ENCODE data around the gene NCKAP5L. TPM values are rescaled to one million over a fixed set of nuclear protein-coding genes. Genes with fewer than 3 reads are reported as not detected.

Gene NCKAP5L
- total and polyA plus RNA-seq, 9 of the 15 experiments (the other 6 are each of a cell fraction or from before 2014, with no cell fraction given): 0.01 to 14.4 (median 3.7) TPM

DNA sequence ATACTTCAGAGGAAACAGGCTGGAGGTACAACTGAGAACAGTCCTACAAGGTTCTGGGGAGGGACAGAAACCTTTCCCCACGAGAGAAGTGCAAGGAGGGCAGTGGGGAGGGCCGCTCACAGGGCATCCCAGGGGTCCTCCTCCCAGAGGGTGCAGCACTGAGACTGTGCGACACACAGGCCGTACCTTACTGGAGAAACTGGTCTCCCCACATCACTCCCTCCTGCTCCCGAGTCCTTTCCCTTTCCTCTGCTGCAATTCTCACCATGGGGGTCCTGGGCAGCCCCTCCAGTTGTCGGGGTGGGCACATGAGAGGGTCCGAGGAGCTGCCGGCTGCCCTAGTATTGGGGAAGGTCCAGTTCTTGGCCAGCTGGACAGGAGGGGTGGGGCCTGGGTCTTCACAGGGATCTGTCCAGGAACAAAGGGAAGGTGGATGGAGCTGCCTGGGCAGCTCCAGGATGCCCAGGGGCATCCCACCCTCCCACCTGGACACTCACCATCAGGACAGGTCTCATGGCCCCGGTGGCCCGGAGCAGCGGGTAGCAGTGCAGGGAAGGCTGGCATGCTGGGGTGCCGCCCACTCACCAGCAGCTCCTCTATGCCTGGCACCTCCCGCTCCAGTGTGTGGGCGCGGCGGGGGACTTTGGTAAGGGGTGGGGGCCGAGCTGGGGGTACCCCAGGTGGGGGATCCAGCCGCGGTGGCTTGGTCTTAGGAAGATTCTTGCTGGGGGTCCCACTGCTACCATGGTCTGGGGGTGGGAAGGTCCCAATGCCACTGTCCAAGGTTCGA lies 35.8 kb downstream of the NCKAP5L start:
- Histone ChIP-seq H3K9me3 (replicated peaks; ENCODE audit: control insufficient read depth, insufficient read depth, low read depth, low read length) (no peaks in the 10 kb centered on the region), H3K4me3 (no peak overlapping the region), H2AFZ (ENCODE audit: low read depth, low read length) (no peak overlapping the region), H3K9ac (ENCODE audit: insufficient read depth in 1 of 2, low read depth in 2 of 2, low read length in 2 of 2) (no peak overlapping the region; a peak in 1 of 4 replicates), H3K4me2 (ENCODE audit: insufficient read depth, low read length) (no peak overlapping the region), H3K27ac (ENCODE audit: extremely low read depth, low read depth, low read length) (no peak overlapping the region), H3K27me3 (ENCODE audit: control insufficient read depth in 2 of 2, insufficient read depth in 2 of 2, low read length in 2 of 2) (no peaks in the 10 kb centered on the region), H3K79me2 (ENCODE audit: control insufficient read depth, insufficient read depth, low read length) (no peaks in the 10 kb centered on the region), H3K4me1 (replicated peaks in 1 of 2; ENCODE audit: control insufficient read depth in 2 of 2, insufficient read depth in 2 of 2, low read length in 2 of 2) (peaks cover 0 to 22% of the 10 kb centered on the region in 2 experiments; a peak in 2 of 5 replicates), H3K9me1 (ENCODE audit: control insufficient read depth, insufficient read depth, low read length) (no peaks in the 10 kb centered on the region), H4K20me1 (replicated peaks; ENCODE audit: control insufficient read depth, insufficient read depth, low read length) (0 out of 2 replicates have a peak, but pooled peaks cover 3% of the 10 kb centered on the region), H3K36me3 (ENCODE audit: control insufficient read depth, insufficient read depth, low read length) (peaks cover under 1% of the 10 kb centered on the region; the same call in 1 of the 3 replicates)
- DNase-seq (ENCODE audit: extremely low read depth in 1 of 4, low spot score in 3 of 4): peak in 1 of 4 experiments; percentile 8
- BruUV-seq (replicated peaks): no TSS peak
- WGBS (ENCODE audit: insufficient coverage, low coverage, missing lambda C conversion rate): 91% methylated on average over 12 of the region's 20 CpGs
- CTCF ChIA-PET (ENCODE audit: low intra/inter-chr PET ratio): no interaction called here
- intact Hi-C loops (cut with micrococcal nuclease): no loop called here
- no peak for FAIRE-seq
- ATAC-seq: no peak
- POLR2A ChIA-PET: no interaction called here
- in situ Hi-C loops (cut with MboI): no loop called here
- TF ChIP-seq POLR2G (IDR thresholded peaks at IDR 0.05; ENCODE audit: low read depth, low read length) (0 out of 2 replicates have a peak, but pooled peaks have one; percentile 20), NONO (IDR thresholded peaks at IDR 0.05; ENCODE audit: low read depth in 2 of 2, low read length in 1 of 2) (no peak)

DNA sequence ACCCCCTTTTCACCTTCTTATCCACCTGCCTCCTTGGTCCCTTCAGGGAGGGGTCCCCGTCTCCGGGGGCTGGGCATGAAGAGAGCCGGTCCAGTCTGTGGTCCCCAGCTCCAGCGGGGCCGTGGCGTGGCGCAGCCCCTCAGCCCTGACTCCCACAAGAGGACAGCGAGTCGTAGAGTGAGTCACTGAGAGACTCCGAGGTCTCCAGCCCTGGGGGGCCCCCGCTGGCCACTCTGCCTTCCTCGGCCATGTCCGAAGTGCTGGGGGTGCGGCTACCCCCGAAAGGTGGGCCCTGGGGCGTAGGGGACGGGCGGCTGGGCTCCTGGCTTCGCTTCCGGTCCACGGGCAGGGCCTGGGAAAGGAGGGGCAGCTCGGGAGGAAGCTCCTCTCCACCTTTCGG lies 36.5 kb downstream of the NCKAP5L start:
- Histone ChIP-seq H3K36me3 (ENCODE audit: control insufficient read depth, insufficient read depth, low read length) (no peaks in the 10 kb centered on the region), H3K79me2 (ENCODE audit: control insufficient read depth, insufficient read depth, low read length) (no peaks in the 10 kb centered on the region), H4K20me1 (replicated peaks; ENCODE audit: control insufficient read depth, insufficient read depth, low read length) (0 out of 2 replicates have a peak, but pooled peaks cover 3% of the 10 kb centered on the region), H3K9me3 (replicated peaks; ENCODE audit: control insufficient read depth, insufficient read depth, low read depth, low read length) (no peaks in the 10 kb centered on the region), H2AFZ (ENCODE audit: low read depth, low read length) (no peak overlapping the region), H3K9ac (ENCODE audit: insufficient read depth in 1 of 2, low read depth in 2 of 2, low read length in 2 of 2) (0 out of 4 replicates have a peak overlapping the region, but pooled peaks of 1 of the 2 experiments have one; percentile 45), H3K4me2 (ENCODE audit: insufficient read depth, low read length) (no peak overlapping the region), H3K4me3 (no peak overlapping the region), H3K27ac (ENCODE audit: extremely low read depth, low read depth, low read length) (no peak overlapping the region), H3K9me1 (ENCODE audit: control insufficient read depth, insufficient read depth, low read length) (no peaks in the 10 kb centered on the region), H3K27me3 (ENCODE audit: control insufficient read depth in 2 of 2, insufficient read depth in 2 of 2, low read length in 2 of 2) (no peaks in the 10 kb centered on the region), H3K4me1 (replicated peaks in 1 of 2; ENCODE audit: control insufficient read depth in 2 of 2, insufficient read depth in 2 of 2, low read length in 2 of 2) (peaks cover 0 to 22% of the 10 kb centered on the region in 2 experiments; a peak in 2 of 5 replicates)
- DNase-seq (ENCODE audit: extremely low read depth in 1 of 4, low spot score in 3 of 4): peak in 1 of 4 experiments; percentile 7
- in situ Hi-C loops (cut with MboI): no loop called here
- ATAC-seq: no peak
- TF ChIP-seq, protein P1, sequence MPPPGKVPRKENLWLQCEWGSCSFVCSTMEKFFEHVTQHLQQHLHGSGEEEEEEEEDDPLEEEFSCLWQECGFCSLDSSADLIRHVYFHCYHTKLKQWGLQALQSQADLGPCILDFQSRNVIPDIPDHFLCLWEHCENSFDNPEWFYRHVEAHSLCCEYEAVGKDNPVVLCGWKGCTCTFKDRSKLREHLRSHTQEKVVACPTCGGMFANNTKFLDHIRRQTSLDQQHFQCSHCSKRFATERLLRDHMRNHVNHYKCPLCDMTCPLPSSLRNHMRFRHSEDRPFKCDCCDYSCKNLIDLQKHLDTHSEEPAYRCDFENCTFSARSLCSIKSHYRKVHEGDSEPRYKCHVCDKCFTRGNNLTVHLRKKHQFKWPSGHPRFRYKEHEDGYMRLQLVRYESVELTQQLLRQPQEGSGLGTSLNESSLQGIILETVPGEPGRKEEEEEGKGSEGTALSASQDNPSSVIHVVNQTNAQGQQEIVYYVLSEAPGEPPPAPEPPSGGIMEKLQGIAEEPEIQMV (tag; conservative IDR thresholded peaks at IDR 0.05; ENCODE audit: low read depth): no peak
- TF ChIP-seq POLR2G (IDR thresholded peaks at IDR 0.05; ENCODE audit: low read depth, low read length): peak; percentile 47
- 70% methylated on average over 9 of the region's 23 CpGs for WGBS (ENCODE audit: insufficient coverage, low coverage, missing lambda C conversion rate)
- intact Hi-C loops (cut with micrococcal nuclease): no loop called here
- BruUV-seq (replicated peaks): no TSS peak
- ChIA-PET CTCF (ENCODE audit: low intra/inter-chr PET ratio) (no interaction called here), POLR2A (no interaction called here)
- FAIRE-seq: no peak

Measured in K562 (cell line).